Inferior parietal cortex (tissue), 1 donor: Measurements from ENCODE around the gene UACA.
"Not testable (repeated sequence)": the region's sequence is repeated elsewhere in the genome, so short reads cannot be mapped to it uniquely, and the experiment has no call there.

Source experiments
- DNase-seq: peaks from one replicate; pipeline ENCODE4 v3.0.0-alpha.2; 2016; ENCODE audit errors: extremely low spot score

The UACA gene

GRCh38 chr15:70628549-70628896 is 134.8 kb downstream of the UACA start:
- no peak for DNase-seq

DNA sequence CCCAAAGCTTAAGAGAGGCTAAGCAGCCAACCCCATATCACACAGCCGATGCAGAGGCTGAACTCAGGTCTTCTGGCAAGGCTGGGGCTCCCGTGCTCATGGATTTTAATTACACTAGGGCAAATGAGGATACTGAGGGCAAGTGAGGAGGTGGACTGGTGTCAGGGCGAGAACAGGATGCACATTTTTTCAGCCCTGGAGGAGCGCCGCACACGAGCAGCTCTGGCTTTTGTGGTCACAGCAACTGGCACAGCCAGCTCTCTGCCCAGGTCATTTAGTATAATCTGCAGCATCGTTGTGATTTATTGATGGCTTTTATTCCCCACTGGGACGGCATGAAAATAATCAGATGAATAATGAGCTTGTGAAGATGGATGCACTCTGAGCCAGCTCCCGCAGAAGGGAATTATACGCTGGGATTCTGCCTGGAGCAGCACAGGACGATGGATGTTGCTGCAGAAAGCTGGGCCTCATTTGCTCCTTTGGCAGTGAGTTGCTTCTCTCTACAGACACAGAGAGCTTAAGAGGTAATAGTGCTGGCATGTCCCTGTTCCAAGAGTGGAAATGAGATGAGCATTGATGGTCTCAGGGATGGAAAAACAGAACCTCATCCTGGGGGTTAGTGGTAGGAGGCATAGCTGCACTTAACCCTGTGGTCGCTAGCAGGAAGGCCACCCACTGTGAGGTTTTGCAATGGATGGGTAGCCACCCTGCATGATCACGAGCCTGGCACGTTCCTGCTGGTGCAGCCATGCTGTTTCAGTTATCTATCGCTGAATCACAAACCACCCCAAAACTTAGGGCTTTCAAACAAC is 135.4 kb downstream of the UACA start:
- DNase-seq, result no peak

DNA sequence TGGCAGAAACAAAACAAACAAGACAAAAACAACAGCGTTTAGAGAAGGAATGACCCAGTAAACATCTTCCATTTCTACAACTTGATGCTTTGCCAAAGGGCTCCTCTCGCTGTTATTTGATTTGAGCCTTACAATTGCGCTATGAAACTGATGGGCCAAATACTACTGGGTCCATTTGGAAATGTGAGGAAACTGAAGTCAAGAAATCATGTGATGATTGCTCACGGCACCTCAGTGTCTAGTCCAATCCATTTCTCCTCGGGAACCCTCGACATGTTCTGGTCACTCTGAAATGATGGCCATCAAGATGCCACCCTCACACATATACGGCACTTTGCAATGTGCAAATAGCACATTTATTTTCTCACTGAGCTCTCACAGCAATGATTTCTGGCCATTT is 136.0 kb downstream of the UACA start:
- no peak for DNase-seq

- DNase-seq, result no peak
Measured at GRCh38 chr15:70625438-70625837, 137.9 kb downstream of the UACA start.

DNA sequence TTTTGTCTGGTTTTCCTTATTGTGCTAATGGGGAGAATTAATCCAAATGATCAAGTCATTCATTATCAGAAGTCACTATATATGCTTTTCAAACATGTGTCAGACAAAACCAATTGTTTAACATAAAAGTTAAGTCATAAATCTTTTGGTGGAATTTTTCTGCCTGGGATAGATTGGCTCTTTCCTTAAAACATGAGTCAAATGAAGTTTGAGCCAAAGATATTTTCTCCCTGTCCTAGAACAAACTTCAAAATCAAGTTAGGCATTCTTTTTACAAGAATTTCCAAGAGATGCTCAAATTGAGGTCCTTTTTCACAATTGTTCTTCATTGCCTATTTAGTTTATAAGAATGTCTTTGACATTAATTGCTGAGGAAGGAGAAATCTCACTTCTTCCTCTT is 138.3 kb downstream of the UACA start:
- DNase-seq, result no peak

DNA sequence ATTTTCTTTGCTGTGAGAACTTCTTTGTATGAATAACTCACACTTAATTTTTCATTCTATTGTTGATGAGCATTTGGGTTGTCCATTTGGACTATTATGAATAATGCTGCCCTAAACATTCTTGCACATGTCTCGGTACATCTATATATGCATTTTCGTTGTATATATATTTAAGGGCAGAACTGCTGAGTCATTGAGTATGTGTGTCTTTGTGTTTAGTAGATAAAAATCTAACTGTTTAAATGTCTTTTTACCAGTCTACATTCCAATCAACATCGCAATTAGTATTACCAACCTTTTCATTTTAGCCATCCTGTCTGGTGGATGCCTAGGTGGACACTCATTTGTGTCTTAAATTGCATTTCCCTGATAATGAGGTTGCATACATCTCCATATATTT is 144.4 kb downstream of the UACA start:
- no peak for DNase-seq

DNA sequence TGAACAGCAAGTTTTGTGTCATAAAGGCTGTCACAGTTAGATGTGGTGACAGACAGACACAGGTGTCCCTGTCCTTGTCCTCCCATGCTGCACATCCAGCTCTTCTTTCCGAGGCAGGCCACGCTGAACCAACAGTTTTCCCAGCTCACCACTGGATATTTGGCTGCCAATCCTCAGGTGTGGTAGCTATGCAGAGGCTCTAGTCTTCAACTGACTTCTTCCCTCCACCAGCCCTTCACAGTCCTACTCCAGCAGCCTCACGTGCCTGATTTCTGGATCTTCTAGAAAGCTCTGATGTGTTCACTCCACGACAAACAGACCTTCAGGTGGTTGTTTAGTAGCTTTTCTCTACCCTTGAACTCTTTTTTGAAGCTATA is 145.5 kb downstream of the UACA start:
- no peak for DNase-seq

GRCh38 chr15:70617076-70617910 is 146.1 kb downstream of the UACA start:
- no peak for DNase-seq

DNA sequence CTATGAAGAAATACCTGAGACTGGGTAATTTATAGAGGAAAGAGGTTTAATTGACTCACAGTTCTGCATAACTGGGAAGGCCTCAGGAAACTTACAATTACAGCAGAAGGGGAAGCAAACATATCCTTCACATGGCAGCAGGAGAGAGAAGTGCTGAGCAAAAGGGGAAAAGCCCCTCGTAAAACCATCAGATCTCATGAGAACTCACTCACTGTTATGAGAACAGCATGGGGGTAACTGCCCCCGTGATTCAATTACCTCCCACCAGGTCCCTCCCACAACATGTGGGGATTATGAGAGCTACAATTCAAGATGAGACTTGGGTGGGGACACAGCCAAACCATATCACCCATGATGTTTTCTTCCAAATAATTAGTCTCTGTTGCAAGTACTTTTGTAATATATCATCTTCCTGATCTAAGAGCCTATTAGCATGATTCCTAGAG is 147.0 kb downstream of the UACA start:
- DNase-seq, result not testable (repeated sequence)

DNA sequence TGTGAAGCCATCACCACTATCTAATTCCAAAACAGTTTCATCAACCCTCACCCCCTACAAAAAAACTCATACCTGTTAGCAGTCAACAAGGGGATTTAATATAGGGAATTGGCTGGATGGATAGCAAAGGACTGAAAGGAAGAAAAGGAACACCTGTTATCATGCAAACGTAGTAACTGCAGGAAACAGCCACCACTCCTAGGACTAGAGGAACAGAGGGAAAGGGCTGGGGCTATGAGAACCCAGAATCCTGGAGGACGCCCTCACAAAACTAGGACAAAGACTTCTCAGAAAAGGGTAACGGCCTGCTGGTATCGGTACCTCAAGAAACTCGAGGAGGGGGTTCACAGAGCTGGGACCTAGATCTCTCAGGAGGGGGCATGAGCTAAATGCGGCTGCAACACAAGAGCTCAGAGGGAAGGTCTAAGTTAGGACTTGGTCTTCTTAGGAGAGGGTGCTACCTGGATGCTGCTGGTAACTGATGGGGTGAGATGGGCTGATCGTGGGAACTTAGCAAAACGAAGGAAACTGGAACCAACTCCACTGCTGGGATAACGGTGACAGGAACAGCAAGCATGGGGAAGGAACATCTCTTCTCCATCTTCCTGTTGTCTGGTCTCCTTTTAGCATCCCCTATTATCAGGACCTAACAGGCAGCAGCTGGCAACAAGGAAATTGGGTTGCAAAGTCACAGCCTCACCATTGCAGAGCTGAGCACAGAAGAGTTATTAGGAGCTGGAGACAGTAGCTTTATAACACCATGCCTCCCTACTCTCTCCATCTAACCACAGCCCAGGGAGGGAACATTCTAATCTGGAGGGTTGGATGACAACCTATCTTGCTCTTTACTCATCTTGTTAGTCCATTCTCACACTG is 147.7 kb downstream of the UACA start:
- DNase-seq, result no peak

GRCh38 chr15:70614221-70614620 is 149.1 kb downstream of the UACA start:
- DNase-seq, result no peak

- DNase-seq, result no peak
Measured at GRCh38 chr15:70613271-70613670, 150.1 kb downstream of the UACA start.

- no peak for DNase-seq
Measured at GRCh38 chr15:70611286-70611685, 152.1 kb downstream of the UACA start.

DNA sequence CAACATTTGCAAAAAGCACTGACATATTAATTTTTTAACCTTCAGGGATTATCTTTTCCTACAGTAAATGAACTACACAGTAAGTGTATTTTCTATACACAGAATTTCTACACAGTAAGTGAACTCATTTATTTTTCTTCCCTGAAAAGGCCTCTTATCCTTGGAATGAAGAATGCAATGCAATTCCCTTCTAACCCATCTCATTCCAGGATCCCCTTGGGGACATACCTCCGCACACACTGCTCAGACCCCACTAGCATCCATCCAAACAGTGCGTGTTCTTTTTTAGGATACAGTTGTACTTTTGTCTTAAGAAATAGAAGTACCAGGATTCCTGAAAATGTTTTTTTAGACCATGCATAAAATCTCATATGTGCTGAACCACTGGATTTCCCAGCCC is 152.8 kb downstream of the UACA start:
- no peak for DNase-seq

- DNase-seq, result no peak
Measured at GRCh38 chr15:70609889-70610288, 153.5 kb downstream of the UACA start.

DNA sequence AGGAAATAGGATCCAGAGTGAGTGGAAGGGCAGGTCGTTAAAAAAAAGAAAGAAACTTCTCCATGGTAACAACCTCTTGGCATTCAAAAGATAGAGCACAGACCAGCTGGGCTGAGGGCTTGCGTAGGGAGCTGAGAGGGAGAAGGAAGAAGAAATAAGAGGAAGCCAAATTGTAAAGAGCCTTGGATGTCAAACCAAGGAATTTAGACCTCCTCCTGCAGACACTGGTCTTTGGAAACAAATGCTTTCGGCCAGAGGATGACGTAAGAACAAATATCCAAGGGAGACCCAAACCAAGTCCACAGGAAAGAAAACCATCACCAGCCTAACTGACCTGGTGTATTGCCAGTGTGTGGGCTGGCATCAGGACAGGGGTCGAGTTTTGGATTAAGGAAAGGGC is 155.2 kb downstream of the UACA start:
- no peak for DNase-seq

GRCh38 chr15:70605606-70606410 is 157.6 kb downstream of the UACA start:
- peak; percentile 57 for DNase-seq

GRCh38 chr15:70604666-70605315 is 158.6 kb downstream of the UACA start:
- DNase-seq, result no peak
